ENCODE data around the gene FCGR3A.

- TF ChIP-seq CTCF (IDR thresholded peaks at IDR 0.05) (no peak), POLR2A (IDR thresholded peaks at IDR 0.05) (no peak)
Measured at GRCh38 chr1:161494091-161494735, 55.4 kb downstream of the FCGR3A start.
